Activated T-cell treated with anti-CD3 and anti-CD28 coated beads for 1 hour (primary cell): ENCODE measurements around the gene NFIX.

Experiments
- DNase-seq: peaks from one replicate; pipeline ENCODE4 v3.0.0-alpha.2; 2020; ENCODE audit warnings: low read depth

NFIX gene

DNA sequence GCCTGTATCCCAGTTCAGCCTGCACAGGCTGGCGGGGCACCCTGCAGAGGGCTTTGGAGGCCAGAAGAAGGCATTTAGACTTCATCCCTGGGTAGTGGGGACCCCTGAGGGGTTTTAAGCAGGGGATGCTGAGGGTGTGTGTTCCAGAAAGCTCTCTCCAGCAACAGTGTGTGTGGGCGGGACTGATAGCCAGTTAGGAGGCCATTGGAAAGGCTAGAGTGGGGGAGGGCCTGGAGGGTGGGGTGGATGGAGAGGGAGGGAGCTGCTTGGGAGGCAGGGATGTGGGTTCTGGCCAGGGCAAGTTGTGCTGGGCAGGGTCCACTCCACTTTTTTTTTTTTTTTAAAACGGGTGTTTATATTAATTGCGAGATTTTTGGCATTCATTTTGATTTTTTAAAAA is 79.1 kb downstream of the NFIX start:
- DNase-seq: no peak

DNA sequence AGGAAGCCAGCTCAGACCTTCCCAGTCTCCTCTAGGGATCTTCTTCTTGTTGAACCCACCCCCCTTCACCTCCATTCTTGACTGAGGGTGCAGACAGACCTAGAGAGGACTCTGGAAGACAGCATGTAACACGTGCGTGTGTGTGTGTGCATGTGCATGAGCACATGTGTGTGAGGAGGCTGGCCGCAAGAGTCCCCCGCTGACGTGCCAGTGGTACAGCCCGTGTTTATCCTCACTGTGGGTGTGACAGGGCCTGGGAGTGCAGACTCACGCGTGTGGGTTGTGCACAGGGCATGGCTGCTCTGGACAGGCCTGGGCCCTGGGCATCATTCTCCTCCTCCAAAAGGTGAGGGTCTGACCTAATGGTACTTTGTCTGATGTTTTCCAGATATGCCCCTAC is 81.0 kb downstream of the NFIX start:
- no peak for DNase-seq

DNA sequence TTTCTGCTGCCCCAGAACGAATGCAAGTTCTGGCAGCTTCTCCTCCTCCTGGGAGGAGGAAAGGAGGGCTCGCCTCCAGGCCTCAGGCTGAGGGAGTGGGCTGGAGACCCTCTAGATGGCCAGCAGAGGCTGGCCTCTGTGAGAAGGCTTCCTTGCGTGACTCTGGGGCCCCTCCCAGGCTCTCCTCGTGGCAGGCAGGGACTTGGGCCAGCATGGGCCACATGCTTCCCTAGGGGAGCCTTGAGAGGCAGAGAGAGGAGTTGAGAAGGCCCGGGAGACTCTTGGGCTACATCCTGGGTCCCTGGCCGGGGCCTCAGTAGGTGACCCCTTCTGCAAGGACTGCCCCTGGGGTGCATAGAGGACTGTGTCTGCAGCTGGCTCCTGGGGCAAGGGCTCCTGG is 81.5 kb downstream of the NFIX start:
- no peak for DNase-seq

DNA sequence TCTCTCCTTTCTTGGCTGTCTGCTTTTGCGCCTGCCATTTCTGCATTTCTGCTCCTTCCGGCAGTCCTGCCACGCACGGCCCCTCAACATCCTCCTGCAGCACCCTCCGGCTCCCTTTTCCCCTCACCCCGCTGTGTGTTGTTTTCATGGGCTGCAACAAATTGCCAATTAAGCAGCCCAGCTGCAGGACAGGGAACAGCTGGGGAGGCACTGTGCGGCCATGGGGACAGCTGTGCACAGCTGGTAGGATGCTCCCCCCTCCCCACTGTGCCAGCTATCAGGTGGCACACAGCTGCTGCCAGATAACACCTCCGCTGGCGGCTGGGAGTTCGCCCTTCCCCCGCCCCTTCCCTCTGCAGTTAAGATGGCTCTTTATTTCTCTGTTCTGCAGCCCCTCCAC is 82.0 kb downstream of the NFIX start:
- DNase-seq: no peak

DNA sequence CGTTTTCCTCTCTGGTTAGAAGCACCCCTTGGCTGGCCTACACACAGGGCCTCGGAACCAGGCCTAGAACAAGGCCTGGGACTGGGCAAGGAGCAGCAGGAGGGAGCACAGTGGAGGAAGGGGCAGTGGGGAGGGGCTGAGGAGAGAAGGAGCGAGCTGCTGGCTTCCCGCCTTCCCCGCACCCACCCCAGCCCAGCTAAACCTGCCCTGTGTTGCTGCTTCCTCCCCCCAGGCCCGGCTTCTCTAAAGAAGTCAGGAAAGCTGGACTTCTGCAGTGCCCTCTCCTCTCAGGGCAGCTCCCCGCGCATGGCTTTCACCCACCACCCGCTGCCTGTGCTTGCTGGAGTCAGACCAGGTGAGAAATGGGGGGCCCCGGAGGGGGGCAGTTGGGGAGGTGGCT is 83.1 kb downstream of the NFIX start:
- no peak for DNase-seq

DNA sequence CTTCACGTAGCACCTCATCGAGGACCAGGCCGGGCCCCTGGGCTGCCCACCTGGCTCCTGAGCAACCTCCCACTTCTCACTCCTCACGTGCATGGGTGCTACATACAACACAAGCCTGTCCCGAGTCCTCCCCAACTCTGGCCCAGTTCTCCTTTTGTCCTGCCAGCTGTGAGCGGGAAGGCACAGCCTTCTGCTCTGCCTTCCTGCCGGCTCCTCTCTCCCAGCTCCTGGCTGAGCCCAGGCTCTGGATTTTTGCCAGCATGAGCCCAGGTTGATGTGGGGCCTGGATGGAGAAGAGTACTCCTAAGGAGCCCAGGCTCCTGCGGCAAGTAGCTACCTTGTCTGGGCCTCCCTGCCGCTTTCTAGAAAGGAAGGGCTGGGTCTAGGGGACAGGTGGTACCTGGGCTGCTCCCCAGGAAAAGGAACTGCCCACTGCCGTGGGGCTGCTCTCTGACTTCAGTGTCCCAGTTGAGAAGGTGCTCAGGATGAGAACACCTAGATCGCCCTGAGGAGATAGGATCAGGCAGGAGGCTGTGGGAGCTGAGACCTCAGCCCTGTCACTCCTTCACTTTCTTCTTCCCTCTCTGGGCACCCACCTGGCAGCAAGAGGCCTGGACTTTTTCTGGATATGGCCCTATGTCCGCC is 83.7 kb downstream of the NFIX start:
- DNase-seq: no peak

DNA sequence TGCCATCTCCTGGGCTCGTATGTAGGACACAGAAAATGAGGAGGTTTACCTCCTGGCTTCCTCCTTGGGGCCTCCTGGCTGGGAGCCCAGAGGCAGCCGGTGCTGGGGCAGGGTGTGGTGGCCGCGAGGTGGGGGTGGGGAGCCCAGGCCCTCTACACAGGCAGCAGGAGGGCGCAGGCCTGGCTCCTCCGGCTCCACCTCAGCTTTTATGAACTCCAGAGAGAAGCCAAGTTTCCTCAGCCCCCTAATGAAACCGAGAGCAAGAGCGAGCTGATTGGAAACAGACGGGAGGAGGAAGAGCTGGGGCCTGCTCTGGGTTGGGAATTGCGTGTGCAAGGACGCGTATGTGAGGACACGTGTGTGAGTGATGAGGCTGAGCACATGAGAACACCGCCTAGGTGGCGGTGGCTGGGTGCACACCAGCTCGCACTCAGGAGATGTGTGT is 84.3 kb downstream of the NFIX start:
- DNase-seq: no peak

DNA sequence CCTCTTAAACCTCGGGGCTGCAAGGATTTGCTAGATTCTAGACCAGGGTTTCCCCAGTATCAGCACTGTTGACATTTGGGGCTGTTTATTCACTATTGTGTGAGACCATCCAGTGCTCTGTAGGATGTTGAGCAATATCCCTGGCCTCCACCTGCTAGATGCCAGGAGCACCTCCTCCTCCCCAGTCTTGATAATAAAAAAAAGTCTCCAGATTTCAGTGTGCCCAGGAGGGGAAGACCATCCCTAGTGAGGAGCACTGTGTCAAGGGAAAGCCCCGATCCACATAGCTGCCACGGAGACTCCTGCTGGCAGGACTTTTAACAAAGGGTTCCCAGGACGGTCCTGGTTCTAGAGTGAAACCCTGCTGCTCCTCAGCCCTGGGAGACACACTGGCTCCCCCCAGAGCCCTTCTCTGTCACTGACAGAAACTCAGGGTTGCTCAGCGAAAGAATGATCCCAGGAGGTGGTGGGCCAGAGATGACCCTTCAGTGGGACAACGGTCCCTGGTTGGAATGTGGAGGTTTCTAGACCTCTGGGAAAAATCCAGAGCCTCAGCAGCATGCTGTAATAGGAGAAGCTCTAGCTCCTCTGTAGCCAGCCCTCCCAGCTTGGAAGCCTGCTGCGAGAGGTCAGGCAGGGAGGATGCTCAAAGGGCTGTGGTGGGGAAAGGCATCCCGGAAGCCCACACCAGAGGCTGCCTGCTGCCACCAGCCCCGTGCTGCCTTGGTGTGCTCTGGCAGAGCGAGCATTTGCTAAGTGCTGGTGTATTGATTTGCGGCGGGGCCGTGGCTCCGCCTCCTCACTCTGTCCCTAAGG is 87.1 kb downstream of the NFIX start:
- no peak for DNase-seq

DNA sequence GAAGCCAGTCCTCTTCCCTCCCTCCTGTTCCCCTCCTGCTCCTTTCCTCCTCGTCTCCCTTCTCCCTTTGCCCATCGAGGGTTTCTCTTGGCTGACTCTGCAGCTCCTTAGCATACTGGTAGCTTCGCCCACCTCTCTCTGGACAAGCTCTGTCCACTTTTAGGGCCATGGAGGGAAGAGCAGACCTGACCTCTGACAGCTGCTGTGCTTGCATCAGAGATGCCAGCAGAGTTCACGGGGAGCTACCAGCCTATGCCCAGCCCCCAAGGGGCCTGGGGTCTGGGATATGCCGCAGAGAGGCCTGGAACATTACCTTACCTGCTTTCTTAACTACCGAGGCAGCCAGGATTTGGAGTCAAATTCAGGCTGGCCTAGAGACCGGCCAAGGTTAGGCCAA is 87.7 kb downstream of the NFIX start:
- DNase-seq: no peak

DNA sequence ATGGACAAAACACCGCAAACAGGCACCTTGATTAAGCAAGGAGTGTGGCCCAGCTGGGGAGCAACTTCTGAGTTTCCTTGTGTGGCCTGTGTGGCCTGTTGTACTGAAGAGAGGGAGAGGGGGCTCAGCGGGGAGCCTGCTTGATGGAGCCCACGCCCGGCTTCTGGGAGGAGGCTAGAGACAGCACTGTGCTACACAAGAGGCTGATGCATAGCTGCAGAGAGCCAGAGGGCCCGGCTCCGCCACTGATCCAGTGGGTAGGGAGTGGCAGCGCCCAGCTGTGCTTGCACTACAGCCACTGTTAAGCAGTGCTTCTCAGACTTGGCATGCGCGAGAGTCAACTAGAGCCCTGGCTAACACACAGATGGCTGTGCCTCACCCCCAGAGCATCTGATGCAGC is 88.4 kb downstream of the NFIX start:
- DNase-seq: no peak

DNA sequence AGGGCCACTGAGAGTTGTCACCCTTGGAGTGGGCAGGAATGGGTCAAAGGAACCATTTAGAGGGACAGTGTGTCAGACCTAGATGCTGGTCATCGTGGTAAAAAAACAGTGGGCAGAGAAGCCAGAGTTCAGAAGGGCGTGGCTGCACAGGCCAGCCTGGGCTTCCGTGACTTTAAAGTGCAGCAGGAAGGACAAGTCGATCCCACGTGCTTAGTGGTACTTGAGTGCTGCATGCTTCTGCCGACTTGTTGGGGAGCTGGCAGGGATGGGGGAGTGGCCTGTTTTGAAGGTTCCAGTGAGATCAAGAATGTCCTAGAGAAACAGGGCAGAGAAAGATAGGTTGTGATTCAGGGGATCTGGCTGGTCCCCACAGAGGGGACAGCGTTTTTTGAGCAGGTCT is 90.4 kb downstream of the NFIX start:
- DNase-seq: no peak

DNA sequence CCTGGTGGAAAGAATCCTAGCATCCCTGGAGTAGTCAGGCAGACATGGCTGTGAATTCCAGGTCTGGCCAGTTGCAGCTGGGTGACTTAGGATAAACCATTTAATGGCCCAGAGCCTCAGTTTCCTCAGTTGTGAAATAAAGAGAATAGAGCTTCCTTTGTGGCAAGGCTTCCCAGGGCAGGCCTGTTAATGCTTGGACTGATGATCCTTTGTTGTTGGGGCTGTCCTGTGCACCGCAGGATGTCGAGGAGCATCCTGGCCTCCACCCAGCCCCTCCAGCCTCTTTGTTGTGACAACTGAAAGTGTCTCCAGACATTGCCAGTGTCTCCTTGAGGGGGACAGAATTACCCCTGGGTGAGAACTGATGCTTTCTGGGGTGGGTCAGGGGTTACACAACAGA is 91.1 kb downstream of the NFIX start:
- DNase-seq: no peak

DNA sequence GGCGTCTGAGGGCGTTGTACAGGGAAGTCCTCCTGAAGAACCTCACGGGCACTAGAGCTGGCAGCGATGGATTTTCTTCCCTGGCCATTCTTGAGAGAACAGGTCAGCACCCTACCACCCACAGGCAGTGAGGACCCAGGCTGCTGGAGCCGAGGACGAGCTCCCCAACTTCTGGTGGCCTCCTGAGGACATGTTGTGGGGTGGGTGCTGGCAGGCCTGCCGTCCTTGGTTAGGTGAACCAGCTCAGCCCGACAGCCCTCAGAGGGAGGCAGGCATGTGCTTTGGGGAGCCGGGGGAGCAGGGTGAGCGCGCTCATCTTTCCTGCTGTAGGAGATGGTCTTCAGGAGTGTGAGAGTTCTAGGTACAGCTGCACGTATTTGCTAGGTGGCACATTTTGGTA is 92.0 kb downstream of the NFIX start:
- DNase-seq: no peak

DNA sequence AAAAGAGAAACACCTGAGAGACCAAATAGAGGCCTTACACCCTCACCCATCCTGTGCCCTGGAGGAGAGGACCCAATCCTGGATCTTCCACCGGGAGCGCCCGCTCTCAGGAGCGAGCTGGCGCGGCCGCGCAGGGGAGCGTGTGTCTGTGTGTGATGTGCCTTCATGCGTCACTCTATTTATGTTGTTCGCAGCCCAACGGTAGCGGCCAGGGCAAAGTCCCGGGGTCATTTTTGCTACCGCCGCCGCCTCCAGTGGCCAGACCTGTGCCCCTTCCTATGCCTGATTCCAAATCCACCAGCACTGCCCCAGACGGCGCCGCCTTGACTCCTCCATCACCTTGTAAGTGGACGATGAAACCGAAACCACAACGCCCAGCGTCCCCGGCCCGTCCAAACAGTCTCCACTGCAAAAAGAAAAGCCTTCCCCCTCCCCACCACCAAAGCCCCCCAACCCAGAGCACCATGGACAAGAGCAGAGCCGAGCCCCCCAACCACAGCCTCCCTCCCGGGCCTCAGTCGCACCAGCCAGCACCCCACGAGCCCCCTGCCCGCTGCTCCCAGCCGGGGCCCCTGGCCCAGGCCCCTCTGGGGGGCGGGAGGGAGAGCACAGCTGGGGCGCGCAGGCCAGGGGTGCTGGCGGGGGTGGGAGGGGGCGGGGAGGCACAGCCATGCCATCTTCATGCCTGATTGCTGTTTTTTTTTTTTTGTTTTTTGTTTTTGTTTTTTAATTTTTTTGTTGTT is 92.7 kb downstream of the NFIX start:
- no peak for DNase-seq

DNA sequence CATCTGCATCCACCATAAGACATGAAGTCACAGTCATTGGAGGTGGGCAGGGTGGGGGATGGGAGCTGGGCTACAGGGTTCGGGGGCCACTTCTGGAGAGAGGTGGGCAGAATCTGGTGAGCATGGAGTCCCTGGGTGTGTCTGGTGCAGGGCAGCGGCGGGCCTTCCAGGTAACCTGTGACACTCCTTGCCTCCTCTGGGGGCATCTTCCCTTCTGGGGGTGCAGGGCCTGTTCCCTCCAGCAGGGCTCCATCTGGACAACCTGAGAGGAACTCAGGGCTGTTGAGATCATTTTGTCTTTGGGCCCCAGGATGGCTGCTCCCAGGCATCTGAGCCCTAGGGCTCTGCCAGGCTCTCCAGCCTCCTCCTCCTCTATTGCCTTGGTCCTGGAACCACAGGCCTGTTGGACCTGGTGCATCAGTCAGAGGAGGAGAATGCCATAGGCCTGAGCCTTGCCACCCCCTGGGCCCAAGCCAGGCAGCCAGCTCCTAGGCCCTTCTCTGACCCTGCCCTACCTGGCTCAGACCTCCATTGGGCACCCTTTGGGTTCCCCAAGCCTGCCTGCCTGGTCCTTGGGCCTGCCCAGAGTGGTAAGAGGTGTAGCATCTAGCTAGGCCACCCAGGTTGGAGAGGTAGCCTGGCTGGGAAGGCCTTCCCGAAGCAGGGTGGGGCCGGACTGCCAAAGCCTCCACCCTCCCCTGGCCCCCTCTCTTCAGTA is 94.0 kb downstream of the NFIX start:
- no peak for DNase-seq

DNA sequence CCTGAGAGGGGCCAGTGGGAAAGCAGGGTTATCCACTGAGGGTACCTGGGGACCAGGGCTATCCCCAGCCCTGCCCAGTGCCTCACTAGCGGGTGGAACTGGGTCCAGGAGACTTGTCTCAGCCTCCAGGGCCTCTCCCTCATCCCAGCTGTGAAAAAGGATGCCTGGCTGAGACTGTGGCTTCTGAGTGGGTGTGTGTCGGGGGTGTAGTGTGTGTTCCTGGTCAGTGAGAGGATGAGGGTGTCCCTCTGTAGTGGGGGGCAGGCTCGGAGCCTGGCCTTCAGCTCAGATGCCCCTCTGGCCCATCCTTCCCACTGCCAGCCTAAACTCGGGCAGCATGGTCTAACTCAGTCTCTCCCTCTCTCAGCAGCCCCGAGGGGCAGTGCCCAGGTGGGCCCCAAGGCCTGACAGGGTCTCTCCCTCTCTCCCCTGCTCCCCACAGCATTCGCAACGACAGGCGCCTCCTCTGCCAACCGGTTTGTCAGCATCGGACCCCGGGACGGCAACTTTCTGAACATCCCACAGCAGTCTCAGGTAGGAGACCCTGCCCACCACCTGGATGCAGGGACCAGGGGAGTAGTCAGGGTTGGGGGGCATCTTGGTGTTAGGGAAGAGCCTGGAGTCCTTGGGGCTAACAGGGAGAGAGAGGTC is 94.7 kb downstream of the NFIX start:
- no peak for DNase-seq

DNA sequence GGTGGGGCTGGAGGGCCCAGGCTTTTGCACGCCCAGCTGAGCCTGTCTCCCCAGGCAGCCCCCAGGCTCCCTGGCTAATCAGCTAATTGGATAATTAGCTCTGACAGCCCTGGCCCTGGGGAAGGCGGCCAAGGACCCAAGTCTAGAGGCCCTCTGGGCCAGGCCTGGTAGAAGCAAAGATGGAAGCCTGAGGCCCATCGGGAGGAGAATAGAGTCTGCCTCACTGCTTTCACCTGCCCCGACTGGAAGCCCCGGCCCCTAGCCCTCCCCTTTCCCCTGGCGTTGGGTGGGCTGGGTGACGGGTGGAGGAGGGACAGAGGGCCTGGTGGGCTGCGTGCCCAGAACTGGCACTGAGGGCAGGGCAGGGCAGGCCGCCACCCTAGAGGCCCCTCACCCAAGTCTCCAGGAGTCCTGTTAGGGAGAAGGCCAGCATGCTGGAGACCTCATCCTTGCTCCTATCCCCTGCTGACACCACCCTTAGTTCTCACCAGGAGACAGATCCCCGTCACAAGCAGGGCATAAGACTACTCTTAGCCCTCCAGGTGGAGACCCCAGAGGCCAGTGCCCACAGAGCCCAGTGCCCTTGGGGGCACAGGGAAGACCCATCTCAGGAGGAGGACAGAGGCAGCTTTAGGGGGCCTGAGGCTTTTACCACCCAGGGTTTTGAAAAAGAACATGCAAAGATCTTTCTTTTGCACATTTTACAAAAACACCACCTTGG is 95.4 kb downstream of the NFIX start:
- DNase-seq: no peak

DNA sequence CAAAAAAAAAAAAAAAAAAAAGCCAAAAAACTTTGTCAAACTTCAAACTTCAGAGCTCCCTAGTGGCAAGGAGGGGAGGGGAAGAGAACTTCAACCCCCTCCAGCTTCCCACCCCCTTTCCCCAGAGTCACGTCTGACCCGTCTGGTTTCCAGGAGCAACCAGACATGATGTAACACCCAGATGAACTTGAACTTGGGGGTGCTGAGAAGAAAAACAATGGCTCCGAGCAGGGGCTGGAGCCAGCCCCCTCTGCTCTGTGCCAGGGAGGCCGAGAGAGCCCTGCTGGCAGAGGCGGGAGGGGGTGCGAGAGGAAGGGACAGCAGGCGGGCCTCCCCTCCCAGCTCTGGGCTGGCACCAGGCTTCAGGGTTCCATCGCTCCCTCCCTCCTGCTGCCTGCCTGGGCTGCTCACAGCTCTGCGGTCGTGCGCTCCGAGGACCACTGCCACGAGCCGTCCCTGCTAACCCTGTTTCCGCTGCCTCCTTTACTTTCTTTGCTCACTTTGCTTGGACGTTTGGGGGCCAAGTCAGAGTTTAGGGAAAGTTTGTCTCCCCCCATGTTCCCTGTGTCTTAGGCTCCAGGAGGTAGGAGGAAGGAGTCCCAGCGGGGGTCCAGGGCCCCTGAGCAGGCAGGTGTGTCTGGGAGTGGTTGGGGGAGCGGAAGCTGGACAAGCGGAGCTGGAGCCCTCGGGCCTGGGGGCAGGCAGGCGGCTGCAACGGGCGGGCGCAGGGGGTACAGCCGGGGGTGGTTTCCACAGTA is 96.3 kb downstream of the NFIX start:
- DNase-seq: no peak

DNA sequence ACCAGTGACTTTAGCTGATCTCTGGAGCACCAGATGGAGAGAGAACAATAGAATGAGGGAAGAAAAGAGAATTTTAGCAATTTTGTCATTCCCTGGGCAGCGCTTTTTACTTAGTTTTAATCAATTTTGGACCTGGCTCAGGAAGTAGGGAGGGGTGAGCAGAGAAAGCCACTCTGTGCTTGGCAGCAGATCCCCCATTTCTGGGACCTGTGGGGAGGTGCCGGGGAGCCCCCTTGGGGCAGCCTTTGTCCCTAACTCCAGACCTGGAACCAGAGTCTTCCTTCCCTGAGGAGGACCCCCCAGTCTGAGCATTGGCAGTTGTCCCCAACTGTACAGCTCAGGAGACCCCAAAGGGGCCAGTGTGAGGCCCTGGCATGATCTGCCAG is 96.9 kb downstream of the NFIX start:
- no peak for DNase-seq

DNA sequence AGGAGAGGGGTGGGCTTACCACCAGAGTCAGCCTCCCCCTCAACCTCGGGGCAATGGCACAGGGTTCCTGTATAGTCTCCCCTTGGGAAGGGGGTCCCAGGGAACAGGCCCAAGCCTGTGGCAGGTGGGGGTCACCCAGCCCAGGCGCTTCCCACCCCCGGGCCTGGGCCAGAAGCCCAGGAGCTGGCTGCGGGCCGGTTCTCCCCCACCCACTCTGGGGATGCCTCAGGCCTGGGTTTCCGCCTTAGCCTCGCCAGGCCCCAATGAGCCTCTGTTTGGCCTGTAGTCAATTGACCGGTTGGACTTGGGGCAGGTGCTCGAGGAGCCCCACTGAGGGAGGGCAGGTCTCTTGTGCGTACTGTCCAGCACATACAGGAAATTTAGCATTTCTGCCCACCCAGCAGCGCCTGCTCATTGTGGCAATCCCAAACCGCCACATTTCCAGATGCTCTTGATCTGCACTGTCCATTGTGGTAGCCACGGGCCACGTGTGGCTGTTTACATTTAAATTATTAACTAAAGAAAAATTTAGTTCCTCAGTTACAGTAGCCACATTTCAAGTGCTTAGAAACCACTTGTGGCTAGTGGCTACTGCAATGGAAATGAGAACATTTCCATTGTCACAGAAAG is 97.4 kb downstream of the NFIX start:
- DNase-seq: no peak
